ENCODE data around the gene TGFB1I1.

DNA sequence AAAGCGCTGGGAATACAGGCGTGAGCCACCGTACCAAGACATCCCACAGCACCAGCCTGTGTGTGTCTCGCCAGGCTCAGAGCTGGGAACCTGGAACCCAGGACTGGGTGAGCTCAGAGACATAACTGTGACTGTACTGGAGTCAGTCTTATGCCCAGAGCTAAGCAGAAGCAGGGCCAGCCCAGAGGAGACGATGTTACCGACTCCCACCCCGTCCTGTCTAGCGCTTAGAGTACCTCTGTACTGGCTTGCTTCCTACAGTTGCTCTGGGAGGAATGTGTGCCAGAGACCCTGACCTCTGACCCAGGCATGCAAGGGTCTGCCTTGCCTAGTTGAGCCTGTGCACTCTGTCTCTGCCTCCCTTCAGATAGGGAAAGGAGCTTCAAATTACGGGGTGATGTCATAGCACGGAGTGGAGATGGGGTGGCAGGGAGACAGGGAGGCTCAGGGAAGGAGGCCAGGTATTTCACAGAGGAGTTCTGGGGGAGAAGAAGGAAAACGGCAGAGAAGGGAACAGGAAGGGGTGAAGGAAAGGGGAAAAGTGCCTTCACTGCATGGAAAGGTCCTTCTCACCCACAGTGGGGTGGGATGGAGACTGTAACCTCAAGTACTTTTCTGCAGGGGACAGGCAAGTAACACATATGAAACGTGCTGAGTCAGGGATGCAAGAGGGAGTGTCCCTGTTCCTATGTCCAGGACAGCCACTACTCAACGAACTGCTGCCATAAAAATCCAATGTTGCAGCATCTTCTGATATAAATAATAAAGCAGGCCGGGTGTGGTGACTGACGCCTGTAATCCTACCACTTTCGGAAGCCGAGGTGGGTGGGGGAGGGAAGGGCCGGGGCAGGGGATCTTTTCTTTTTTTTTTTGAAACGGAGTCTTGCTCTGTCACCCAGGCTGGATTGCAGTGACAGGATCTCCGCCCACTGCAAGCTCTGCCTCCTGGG, 18.4 kb upstream of the TGFB1I1 start:
- TF ChIP-seq POLR2A (IDR thresholded peaks at IDR 0.05; ENCODE audit: low read depth, low read length) (no peak), SPI1 (IDR thresholded peaks at IDR 0.05; ENCODE audit: low read depth, low read length) (no peak)

Data from GM12891 (cell line).